22Rv1 (cell line): ENCODE data around the gene SLC4A3.

Experiments
- CTCF ChIP-seq: fragments of 450-650 bp; IDR thresholded peaks from 2 replicates; pipeline ENCODE4 v1.5.1; 2017; ENCODE audit warnings: mild to moderate bottlenecking
- ZFX ChIP-seq: fragments of 450-650 bp; IDR thresholded peaks from 2 replicates; pipeline ENCODE4 v1.6.1; 2017; ENCODE audit warnings: antibody characterized with exemption, borderline replicate concordance

- TF ChIP-seq CTCF (no peak), ZFX (no peak)
Observed at GRCh38 chr2:219609149-219609750, 18.2 kb upstream of the SLC4A3 start.
